Stimulated activated CD4-positive, alpha-beta T cell treated with anti-CD3 and anti-CD28 coated beads, Interleukin-15, amount 100 ng/mL, for 24 hours (primary cell): ENCODE results near the gene INO80.
"Not testable (repeated sequence)": the region's sequence is repeated elsewhere in the genome, so short reads cannot be mapped to it uniquely, and the experiment has no call there.

Experiments used
- DNase-seq: peaks from one replicate; pipeline ENCODE4 v3.0.0-alpha.2; 2020

INO80 gene

DNA sequence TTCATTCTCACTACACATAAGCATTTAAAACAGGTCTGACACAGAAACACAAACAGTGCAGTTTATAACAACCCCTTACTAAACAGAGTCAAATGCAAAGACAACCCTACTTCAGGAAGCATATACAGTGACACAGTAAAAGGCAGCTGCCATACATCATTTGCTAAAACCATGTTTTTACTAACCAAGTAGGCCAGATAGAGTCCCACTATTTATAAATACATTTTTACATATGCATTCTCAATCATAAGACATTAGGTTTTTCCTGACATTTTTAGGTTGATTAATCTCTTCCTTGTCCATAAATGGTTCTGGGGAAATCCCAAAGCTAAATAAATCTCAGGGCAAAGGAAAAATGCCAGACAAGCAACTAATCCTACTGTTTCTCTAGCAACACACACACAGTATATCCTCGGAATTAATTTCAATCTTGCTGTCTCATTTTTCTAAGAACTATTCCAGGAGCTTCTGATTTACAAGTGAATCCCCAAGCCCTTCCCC lies 123.8 kb downstream of the INO80 start:
- DNase-seq = no peak

DNA sequence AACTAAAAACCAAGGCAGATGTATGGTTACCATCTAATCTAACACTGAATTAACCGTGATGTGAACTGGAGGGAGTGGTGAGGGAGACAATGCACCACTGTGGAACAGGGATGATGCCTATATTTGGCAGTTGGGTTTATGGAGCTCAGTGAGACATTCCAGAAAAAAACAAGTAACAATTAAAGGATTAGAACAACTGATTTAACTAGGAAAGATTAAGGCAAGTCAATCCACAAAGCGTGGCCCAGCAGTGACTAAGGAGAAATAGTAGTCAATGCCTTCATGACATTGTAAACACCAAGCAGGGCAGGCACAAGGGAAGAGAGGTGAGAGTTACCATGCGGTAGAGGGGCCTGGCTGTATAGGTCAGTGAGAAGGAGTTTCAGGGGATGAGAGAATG lies 124.7 kb downstream of the INO80 start:
- DNase-seq = no peak

DNA sequence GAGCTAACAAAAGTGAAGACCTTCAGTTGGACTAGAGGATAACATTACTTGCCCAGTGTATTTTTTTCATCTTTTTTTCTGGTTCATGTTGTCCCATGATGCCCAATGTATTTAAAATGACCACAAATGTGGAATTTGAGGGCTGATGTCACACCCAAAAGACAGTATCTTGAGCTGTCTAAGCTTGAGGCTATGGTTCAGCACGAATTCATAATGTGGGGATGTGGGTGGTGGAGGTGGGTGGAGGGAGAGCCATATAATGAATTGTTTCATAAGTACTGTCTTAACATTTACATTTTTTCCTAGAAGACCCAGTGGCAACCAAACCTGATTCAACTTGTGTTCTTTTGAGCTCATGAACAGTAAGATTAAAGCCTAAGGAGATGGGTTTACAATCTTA lies 125.3 kb downstream of the INO80 start:
- DNase-seq = no peak

DNA sequence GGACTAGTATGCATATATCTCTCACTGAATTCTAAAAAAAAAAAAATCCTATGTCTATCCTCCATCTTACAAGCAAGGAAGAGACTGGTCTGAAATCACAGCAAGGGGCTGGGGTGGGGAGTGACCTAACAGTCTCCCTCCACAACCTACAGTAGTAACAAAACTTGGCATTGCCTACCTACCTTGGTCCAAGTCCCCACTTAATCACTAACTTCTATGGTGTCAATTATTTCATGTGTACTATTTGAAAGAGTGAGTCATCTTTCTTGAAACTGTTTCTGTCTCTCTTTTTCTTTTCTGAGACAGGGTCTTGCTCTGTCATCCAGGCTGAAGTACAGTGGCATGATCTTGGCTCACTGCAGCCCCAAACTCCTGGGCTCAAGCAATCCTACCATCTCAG lies 126.0 kb downstream of the INO80 start:
- no peak for DNase-seq

GRCh38 chr15:40988156-40988555 lies 127.9 kb downstream of the INO80 start:
- DNase-seq = no peak

- no peak for DNase-seq
Observed at GRCh38 chr15:40986820-40987219, 129.3 kb downstream of the INO80 start.

DNA sequence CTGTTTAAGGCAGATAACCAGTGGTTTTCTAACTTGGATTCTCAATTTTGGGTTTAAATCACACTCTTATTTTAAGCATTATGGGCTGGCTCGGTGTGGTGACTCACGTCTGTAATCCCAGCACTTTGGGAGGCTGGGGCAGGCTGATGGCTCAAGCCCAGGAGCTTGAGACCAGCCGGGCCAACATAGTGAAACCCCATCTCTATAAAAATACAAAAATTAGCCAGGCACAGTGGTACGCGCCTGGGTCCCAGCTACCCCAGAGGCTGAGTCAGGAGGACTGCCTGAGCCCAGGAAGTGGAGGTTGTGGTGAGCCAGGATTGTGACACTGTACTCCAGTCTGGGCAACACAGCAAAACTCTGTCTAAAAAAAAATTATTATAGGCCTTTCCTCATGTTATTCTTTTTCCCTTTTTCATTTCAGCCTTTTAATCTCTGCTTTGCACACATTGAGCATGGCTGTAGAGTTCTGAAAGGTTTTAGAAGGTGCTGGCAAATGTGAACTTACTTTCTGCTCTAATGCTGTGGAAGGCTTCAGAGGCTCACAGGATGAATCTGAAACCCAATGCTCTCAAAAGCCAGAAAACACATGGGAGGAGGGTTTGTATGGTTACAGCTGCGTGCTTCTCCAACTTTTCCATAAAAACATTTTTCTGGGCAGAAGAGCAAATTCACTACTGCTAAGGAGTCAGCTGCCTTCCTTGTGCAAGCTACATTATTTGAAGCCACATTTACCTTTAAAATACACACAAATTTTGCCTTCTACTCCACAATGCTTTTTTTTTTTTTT lies 130.3 kb downstream of the INO80 start:
- DNase-seq = no peak

GRCh38 chr15:40984964-40985363 lies 131.1 kb downstream of the INO80 start:
- no peak for DNase-seq

DNA sequence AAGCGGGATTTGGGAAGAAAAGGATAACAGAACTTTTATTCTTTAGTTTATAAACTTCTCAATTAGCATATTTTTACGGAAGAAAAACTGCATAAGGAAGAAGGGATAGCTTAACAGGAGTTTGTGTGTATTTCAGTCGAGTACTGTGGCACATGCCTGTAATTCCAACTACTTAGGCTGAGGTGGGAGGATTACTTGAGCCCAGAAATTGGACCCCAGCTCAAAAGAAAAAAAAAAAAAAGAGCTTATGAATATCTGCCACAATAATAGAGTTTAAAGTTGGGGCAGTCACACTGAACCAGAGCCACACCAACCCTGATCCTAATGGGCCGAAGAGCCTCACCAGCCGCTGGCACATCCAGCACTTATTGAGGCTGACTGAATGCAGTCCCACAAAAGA lies 131.7 kb downstream of the INO80 start:
- DNase-seq = no peak

DNA sequence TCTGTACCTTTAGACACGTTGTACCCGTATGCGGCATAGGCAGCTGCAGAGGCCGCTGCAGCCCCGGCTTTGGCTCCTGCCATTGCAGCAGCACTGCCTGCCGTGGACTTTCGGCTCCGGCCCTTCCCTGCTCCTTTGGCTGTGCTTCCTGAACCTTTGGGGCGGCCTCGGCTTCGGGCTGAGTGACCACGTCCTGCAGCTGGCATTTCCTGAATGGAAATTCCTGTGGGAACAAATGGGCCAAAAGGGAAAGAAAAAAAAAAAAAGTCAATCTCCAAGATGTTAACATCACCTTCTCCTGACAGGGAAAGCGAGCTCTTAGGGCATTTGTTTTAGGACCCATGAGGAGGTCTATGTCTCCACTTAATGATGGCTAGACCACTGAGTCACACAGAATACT lies 133.2 kb downstream of the INO80 start:
- no peak for DNase-seq

DNA sequence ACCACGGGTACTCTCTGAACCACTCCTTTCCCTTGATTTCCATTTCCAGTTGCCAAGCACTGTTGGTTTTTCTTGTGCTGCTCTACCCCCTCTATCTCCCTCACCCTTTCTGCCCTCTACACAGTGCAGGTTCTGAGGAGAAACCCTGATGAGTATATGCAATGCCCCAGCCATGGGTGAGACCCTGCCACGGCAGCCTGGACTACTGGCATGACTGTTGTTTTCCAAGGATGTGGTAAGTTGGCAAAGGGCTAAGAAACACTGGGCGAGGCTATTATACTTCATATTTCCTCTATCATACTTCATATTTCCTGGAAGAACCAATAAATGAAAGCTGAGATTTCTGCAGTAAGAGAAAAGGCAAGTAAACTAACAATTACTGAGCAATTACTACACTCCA lies 134.9 kb downstream of the INO80 start:
- no peak for DNase-seq

GRCh38 chr15:40978562-40978961 lies 137.5 kb downstream of the INO80 start:
- no peak for DNase-seq

GRCh38 chr15:40978141-40978540 lies 137.9 kb downstream of the INO80 start:
- no peak for DNase-seq

DNA sequence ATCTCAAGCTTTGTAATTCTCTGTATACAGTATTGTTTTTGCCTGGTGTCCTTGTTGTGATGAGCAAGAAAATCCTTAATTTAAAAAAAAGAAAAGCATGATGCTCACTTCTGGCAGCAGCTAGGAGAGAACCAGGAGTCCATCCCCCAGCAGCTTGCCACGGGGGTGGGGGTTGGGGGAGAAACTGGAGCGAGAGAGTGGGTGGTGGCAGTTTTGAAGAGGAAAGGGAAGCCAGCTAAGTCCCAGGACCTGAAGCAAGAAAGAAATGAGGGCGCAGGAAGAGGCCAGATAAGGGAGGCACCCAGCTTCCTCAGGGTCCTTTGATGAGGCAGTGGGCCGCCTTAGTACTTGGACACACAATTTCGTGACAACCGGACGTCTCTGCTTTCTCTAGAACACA lies 139.3 kb downstream of the INO80 start:
- no peak for DNase-seq

DNA sequence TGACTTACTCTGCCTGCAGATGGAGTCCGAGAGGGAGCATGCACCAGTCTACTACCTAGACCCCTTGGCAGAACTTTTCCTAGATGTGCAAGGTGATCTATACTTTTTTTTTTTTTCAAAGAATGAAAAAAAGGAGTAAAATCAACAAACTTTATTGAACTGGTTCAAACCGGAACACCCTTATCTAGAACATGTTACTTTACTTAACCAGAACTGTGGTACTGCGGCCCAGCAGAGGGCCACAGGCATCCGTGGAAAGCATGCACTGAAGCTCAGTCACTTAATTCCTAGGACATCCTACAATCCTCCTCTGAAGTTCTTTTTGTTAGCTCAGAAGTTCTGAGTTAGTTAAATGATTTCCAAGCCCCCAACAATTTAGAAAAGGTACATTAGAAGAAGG lies 141.2 kb downstream of the INO80 start:
- no peak for DNase-seq

DNA sequence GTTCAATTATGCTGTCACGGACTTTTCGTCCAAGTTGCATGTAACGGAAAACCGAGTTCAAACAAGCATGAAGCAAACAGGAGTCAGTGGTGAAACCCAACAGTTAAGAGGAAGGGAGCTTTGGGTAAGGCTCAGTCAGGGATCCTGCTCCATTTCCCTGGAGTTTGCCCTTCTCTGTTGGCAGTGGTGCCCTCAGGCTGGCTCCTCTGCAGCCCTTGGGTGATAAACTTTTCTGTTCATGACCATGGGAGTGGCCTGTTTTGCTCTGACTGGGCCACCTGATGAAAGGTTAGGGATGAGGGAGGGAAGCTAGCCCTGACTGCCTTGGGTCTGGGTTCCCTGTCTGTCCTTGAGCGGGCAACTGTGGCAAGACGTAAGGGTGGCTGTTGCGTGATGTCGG lies 146.7 kb downstream of the INO80 start:
- DNase-seq = no peak

DNA sequence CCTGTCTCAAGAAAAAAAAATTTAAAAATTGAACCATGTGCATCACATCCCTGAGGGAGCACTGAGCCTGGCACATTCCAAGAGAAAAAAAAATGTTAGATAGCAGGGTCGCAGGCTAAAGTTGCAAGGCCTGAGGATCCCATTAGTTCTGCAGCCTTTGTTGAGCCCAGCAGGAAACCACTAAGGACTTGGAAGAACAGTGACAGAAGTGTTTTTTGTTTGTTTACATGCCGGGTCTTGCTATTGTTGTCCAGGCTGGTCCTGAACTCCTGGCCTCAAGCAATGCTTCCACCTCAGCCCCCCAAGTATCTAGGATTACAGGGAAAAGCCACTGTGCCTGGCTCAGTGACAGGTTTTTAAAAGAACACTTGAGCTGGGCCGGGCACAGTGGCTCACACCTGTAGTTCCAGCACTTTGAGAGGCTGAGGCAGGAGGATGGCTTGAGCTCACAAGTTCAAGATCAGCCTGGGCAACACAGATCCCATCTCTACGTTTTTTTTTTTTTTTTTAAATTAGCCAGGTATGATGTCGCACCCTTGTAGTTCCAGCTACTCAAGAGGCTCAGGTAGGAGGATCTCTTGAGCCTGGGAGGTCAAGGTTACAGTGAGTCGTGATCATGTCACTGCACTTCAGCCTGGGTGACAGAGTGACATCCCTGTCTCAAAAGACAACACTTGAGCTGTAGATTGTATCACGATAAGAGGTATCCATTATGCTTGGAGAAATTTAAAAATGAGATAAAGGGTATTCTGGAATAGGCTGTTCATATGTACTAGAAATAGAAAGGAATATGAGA lies 147.6 kb downstream of the INO80 start:
- DNase-seq = no peak

DNA sequence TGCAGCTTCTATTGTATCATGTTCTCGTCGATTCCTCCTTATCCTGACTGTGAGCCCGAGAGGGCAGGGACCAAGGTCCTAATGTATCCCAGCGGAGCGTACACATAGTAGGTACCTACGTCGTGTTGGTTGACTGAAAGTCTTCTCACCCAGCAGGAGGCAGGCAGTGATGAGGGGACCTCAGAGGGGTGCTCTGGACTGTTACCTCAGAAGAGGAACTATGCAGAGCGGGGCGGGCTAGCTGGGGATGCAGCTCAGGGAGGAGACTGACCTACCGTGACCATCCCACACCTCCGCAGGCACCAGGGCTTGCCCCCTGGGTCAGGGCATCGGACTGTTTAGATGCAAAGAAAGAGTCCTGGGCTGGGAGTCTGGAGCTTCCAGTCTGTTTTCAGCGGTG lies 151.4 kb downstream of the INO80 start:
- DNase-seq = no peak

DNA sequence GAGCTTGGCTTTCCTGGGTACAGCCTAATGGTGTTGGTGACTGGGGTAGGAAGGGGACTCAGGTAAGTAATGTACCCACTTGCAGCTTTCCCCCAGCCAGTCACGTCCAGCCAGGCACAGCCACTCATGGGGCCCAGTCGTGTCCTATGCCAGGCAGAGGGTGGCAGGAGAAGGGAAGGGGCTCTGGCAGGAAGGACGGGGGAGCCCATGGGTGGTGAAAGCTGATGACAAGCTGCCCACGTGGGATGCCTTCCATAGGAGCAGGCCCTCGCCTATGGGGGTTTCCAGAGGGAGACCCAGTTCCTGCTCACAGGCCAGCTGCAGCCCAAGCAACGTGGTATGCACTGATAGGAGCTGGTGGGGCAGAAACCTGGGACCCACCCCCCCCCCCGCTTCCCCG lies 152.1 kb downstream of the INO80 start:
- DNase-seq = no peak

DNA sequence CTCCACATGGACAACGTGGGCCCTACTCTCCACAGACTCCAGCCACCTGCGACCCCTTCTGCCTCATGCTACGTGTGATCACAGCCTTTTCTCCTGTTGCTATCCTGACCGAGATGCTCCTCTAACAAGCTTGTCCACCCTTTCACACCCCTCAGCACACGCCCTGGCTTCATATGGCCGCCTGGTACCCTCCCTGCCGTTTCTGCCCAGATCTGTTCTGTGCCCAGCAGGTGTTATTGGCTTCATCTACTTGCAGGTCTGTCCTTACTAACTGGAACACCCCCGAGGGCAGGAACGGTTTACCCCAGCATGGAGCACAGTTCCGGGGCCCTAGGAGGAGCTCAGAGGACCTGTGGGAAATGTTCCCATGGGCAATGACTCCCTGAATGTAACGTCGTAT lies 152.9 kb downstream of the INO80 start:
- DNase-seq = no peak

DNA sequence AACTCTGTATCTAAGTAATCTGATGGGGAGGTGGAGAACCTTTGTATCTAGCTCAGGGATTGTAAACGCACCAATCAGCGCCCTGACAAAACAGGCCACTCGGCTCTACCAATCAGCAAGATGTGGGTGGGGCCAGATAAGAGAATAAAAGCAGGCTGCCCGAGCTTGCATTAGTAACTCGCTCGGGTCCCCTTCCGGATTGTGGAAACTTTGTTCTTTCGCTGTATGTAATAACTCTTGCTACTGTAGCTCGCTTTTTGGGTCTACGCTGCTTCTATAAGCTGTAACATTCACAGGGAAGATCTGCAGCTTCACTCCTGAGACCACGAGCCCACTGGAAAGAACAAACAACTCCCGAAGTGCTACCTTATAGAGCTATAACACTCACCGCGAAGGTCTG lies 153.8 kb downstream of the INO80 start:
- not testable (repeated sequence) for DNase-seq

- not testable (repeated sequence) for DNase-seq
Observed at GRCh38 chr15:40961740-40962139, 154.3 kb downstream of the INO80 start.

- no peak for DNase-seq
Observed at GRCh38 chr15:40960925-40961324, 155.2 kb downstream of the INO80 start.

DNA sequence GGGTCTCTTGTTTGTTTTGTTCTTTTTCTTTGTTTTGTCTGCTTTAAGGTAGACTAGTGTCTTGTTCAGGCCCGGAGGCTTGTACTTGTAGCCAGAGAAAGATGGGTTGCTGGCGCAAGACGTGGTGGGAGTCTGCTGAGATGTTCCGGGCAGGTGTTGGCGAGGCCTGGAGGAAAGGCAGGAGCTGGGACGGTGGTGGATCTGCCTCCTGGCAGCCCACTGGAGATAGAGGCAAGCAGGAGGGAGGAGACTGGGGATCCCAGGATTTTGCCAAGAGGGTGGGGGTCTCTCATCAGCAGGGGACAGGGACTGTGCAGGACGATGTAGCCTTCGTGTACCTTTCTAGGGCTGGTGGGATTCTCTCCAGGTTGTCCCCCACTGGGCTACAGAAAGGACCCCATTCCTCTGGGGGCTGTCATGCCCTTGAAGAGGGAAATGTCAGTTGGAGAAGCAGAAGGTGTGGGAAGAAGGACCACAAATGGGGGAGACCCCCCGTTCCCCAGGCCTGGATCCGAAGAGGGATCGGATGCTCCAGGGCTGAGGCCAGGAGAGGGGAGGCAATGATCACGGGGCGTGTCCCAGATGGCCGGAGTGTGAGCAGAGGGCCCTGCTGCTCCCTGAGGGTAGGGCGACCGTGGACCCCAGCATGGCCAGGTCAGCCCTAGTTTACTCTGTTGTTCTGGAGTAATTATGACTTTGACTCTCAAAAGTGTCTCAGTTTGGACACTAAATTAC lies 155.8 kb downstream of the INO80 start:
- DNase-seq = no peak
